Liver (tissue), 9 donors: ENCODE measurements around the gene DRD5. TPM values are rescaled to one million over a fixed set of nuclear protein-coding genes. Genes with fewer than 3 reads are reported as not detected.

Experiments
- DNase-seq: peaks from one replicate; pipeline ENCODE4 v3.0.0-alpha.2; 2017; ENCODE audit warnings: low spot score
- H3K27ac ChIP-seq, 2 donors: one replicate each; pipeline ENCODE4 v1.7.0; 2013; ENCODE audit warnings: inconsistent platforms in 2 of 2, low read length in 2 of 2, control low read depth in 1 of 2, low read depth in 1 of 2, mild to moderate bottlenecking in 1 of 2
- H3K27me3 ChIP-seq, 4 donors: one replicate each; pipeline versions ENCODE4 v1.6.1 to v1.7.0; 2013; ENCODE audit warnings: low read length in 3 of 4, inconsistent platforms in 1 of 4, mild to moderate bottlenecking in 1 of 4, moderate library complexity in 1 of 4; ENCODE audit not compliant: control insufficient read depth in 4 of 4, insufficient read depth in 4 of 4
- H3K36me3 ChIP-seq, 4 donors: one replicate each; pipeline versions ENCODE4 v1.6.1 to v1.7.0; 2013; ENCODE audit warnings: low read length in 3 of 4, mild to moderate bottlenecking in 3 of 4, low read depth in 1 of 4, moderate library complexity in 1 of 4; ENCODE audit not compliant: control insufficient read depth in 4 of 4, insufficient read depth in 3 of 4
- H3K4me1 ChIP-seq, 4 donors: one replicate each; pipeline versions ENCODE4 v1.6.1 to v1.7.0; 2013; ENCODE audit warnings: low read length in 3 of 4, mild to moderate bottlenecking in 3 of 4, moderate library complexity in 1 of 4; ENCODE audit not compliant: control insufficient read depth in 4 of 4, insufficient read depth in 4 of 4
- H3K4me3 ChIP-seq, 3 donors: one replicate each; pipeline versions ENCODE4 v1.6.1 to v1.7.0; 2013; ENCODE audit warnings: low read length in 3 of 3, control low read depth in 1 of 3, low read depth in 1 of 3, mild to moderate bottlenecking in 1 of 3
- H3K9ac ChIP-seq, 2 donors: one replicate each; pipeline ENCODE4 v1.7.0; 2013; ENCODE audit warnings: low read length in 2 of 2, mild to moderate bottlenecking in 2 of 2, moderate library complexity in 2 of 2, control low read depth in 1 of 2, low read depth in 1 of 2
- H3K9me3 ChIP-seq, 4 donors: one replicate each; pipeline versions ENCODE4 v1.6.1 to v1.7.0; 2013; ENCODE audit warnings: low read length in 3 of 4; ENCODE audit not compliant: control insufficient read depth in 4 of 4
- CTCF ChIP-seq: fragments of 150-350 bp; IDR thresholded peaks from 2 replicates; pipeline ENCODE4 v1.5.1; 2017; ENCODE audit warnings: improper control_type of control experiment, low read depth, low read length; ENCODE audit not compliant: missing input control
- EGR1 ChIP-seq, 2 donors: IDR thresholded peaks; 2 replicates each; pipeline ENCODE4 v1.6.1; 2016 to 2018; ENCODE audit warnings: antibody characterized with exemption in 2 of 2, low read depth in 2 of 2
- FOXA1 ChIP-seq: IDR thresholded peaks from 2 replicates; pipeline ENCODE4 v1.6.1; 2016; ENCODE audit warnings: antibody characterized with exemption
- FOXA2 ChIP-seq: IDR thresholded peaks from 2 replicates; pipeline ENCODE4 v1.6.1; 2016; ENCODE audit warnings: antibody characterized with exemption
- GABPA ChIP-seq, 2 donors: IDR thresholded peaks in 1 of 2; conservative IDR thresholded peaks in 1 of 2; 2 replicates each; pipeline ENCODE4 v1.6.1; 2016; ENCODE audit warnings: antibody characterized with exemption in 2 of 2, mild to moderate bottlenecking in 1 of 2, moderate library complexity in 1 of 2
- HNF4G ChIP-seq: IDR thresholded peaks from 2 replicates; pipeline ENCODE4 v1.6.1; 2016; ENCODE audit warnings: antibody characterized with exemption
- JUND ChIP-seq, 2 donors: IDR thresholded peaks; 2 replicates each; pipeline ENCODE4 v1.6.1; 2016; ENCODE audit warnings: antibody characterized with exemption in 2 of 2
- NR2F2 ChIP-seq: IDR thresholded peaks from 2 replicates; pipeline ENCODE4 v1.6.1; 2016; ENCODE audit warnings: antibody characterized with exemption
- RAD21 ChIP-seq, 2 donors: IDR thresholded peaks; 2 replicates each; pipeline ENCODE4 v1.6.1; 2016; ENCODE audit warnings: antibody characterized with exemption in 2 of 2, mild to moderate bottlenecking in 2 of 2
- REST ChIP-seq: IDR thresholded peaks from 2 replicates; pipeline ENCODE4 v1.6.1; 2016; ENCODE audit warnings: antibody characterized with exemption, mild to moderate bottlenecking
- RXRA ChIP-seq, 2 donors: IDR thresholded peaks; 2 replicates each; pipeline ENCODE4 v1.6.1; 2017 to 2018; ENCODE audit warnings: antibody characterized with exemption in 2 of 2, mild to moderate bottlenecking in 1 of 2
- SP1 ChIP-seq: IDR thresholded peaks from 2 replicates; pipeline ENCODE4 v1.6.1; 2018; ENCODE audit warnings: antibody characterized with exemption, mild to moderate bottlenecking
- TAF1 ChIP-seq: conservative IDR thresholded peaks from 2 replicates; pipeline ENCODE4 v1.6.1; 2016; ENCODE audit warnings: antibody characterized with exemption, mild to moderate bottlenecking
- YY1 ChIP-seq: IDR thresholded peaks from 2 replicates; pipeline ENCODE4 v1.6.1; 2016; ENCODE audit warnings: antibody characterized with exemption, mild to moderate bottlenecking
- ZBTB33 ChIP-seq: IDR thresholded peaks from 2 replicates; pipeline ENCODE4 v1.6.1; 2016; ENCODE audit warnings: antibody characterized with exemption
- WGBS: extraction: QIAGEN DNeasy Blood & Tissue Kit; methylation state at CpG from one replicate; pipeline ENCODE4 v1.1.7; 2013; 5-methylcytosine and 5-hydroxymethylcytosine counted together
- polyA plus RNA-seq, 2 donors: library from polyadenylated mRNA; stranded (reverse) in 1 of 2; unstranded in 1 of 2; fragments of 200-250 nt in 1 of 2; fragments of >200 nt in 1 of 2; fragmentation: Nextera tagmentation in 1 of 2; extraction: Ambion mirVana in 1 of 2; gene quantifications; one replicate each; pipeline versions ENCODE4 v1.2.1 to v1.2.3, GENCODE V29; 2013 to 2015
- total RNA-seq, 2 donors: library from RNA; depleted of rRNA; stranded (reverse); fragments of >200 nt; gene quantifications; one replicate each; pipeline ENCODE4 v1.2.3, GENCODE V29; 2014
- donor health status: healthy.
- donor health status: healthy.
- donor health status: healthy.
- donor health status: healthy.
- donor health status: healthy.

Gene DRD5
- total and polyA plus RNA-seq, 4 donors: not detected

GRCh38 chr4:9816285-9816684, 34.9 kb downstream of the DRD5 start:
- Histone ChIP-seq H3K4me1 (no peaks in the 10 kb centered on the region), H3K27ac (no peak overlapping the region), H3K36me3 (peaks cover 0 to 2% (median under 1%) of the 10 kb centered on the region in 4 donors), H3K27me3 (no peaks in the 10 kb centered on the region), H3K4me3 (no peak overlapping the region), H3K9me3 (no peaks in the 10 kb centered on the region), H3K9ac (no peak overlapping the region)
- 92% methylated on average over 3 of the region's 3 CpGs for WGBS
- TF ChIP-seq FOXA2: no peak
- no peak for TF ChIP-seq ZBTB33
- TF ChIP-seq RAD21 (IDR thresholded peaks at IDR 0.05): no peak
- no peak for TF ChIP-seq NR2F2
- TF ChIP-seq REST: no peak
- DNase-seq: no peak

- H3K27me3 ChIP-seq: no peaks in the 10 kb centered on the region
- WGBS: 75% methylated on average over 5 of the region's 5 CpGs
- H3K9ac ChIP-seq: no peak overlapping the region
- no peak overlapping the region for H3K27ac ChIP-seq
- H3K4me1 ChIP-seq: no peaks in the 10 kb centered on the region
- peaks cover 0 to 2% (median under 1%) of the 10 kb centered on the region in 4 donors for H3K36me3 ChIP-seq
- DNase-seq: no peak
- no peaks in the 10 kb centered on the region for H3K9me3 ChIP-seq
- H3K4me3 ChIP-seq: no peak overlapping the region
- TF ChIP-seq FOXA2 (no peak), GABPA (IDR thresholded peaks at IDR 0.05 in 1 of 2, conservative IDR thresholded peaks at IDR 0.05 in 1 of 2) (no peak)
Measured at GRCh38 chr4:9820343-9820742, 38.9 kb downstream of the DRD5 start.

GRCh38 chr4:9825049-9825448, 43.6 kb downstream of the DRD5 start:
- H3K4me3 ChIP-seq: no peak overlapping the region
- H3K27ac ChIP-seq: no peak overlapping the region
- no peaks in the 10 kb centered on the region for H3K27me3 ChIP-seq
- H3K4me1 ChIP-seq: no peaks in the 10 kb centered on the region
- no peak overlapping the region for H3K9ac ChIP-seq
- H3K36me3 ChIP-seq: no peaks in the 10 kb centered on the region
- DNase-seq: no peak
- TF ChIP-seq RAD21 (IDR thresholded peaks at IDR 0.05) (no peak), GABPA (IDR thresholded peaks at IDR 0.05 in 1 of 2, conservative IDR thresholded peaks at IDR 0.05 in 1 of 2) (no peak), JUND (IDR thresholded peaks at IDR 0.05) (no peak), SP1 (no peak), HNF4G (no peak), FOXA1 (no peak), TAF1 (no peak), ZBTB33 (no peak), YY1 (no peak), RXRA (IDR thresholded peaks at IDR 0.05) (no peak), NR2F2 (no peak), EGR1 (IDR thresholded peaks at IDR 0.05; ENCODE audit: low read depth in 2 of 2) (no peak), CTCF (no peak), FOXA2 (no peak)
- no peaks in the 10 kb centered on the region for H3K9me3 ChIP-seq
- 83% methylated on average over 3 of the region's 3 CpGs for WGBS
